ENCODE data around the gene ARFGAP1.
A peak's percentile ranks its signal among the peaks of the same experiment; 100 is the strongest.

Gene ARFGAP1

GRCh38 chr20:63233061-63233344 lies 39.6 kb upstream of the ARFGAP1 start:
- Histone ChIP-seq H3K27me3 (replicated peaks; ENCODE audit: control insufficient read depth, insufficient read depth, low read length) (peaks cover 1% of the 10 kb centered on the region), H3K4me3 (replicated peaks; ENCODE audit: low read depth, low read length) (no peak overlapping the region), H3K36me3 (ENCODE audit: control insufficient read depth, insufficient read depth, low read length) (no peaks in the 10 kb centered on the region)
- no peak for TF ChIP-seq CTCF (IDR thresholded peaks at IDR 0.05; ENCODE audit: insufficient read depth, low read length, poor library complexity, severe bottlenecking)
- no peak for DNase-seq (ENCODE audit: extremely low read depth, insufficient read length)

GRCh38 chr20:63233924-63234323 lies 38.7 kb upstream of the ARFGAP1 start:
- Histone ChIP-seq H3K27me3 (replicated peaks; ENCODE audit: control insufficient read depth, insufficient read depth, low read length) (peaks cover 1% of the 10 kb centered on the region), H3K36me3 (ENCODE audit: control insufficient read depth, insufficient read depth, low read length) (no peaks in the 10 kb centered on the region), H3K4me3 (replicated peaks; ENCODE audit: low read depth, low read length) (no peak overlapping the region)
- DNase-seq (ENCODE audit: extremely low read depth, insufficient read length), result no peak
- no peak for TF ChIP-seq CTCF (IDR thresholded peaks at IDR 0.05; ENCODE audit: insufficient read depth, low read length, poor library complexity, severe bottlenecking)

GRCh38 chr20:63234693-63235398 lies 37.8 kb upstream of the ARFGAP1 start:
- no peak overlapping the region for H3K4me3 ChIP-seq (replicated peaks; ENCODE audit: low read depth, low read length)
- peak; percentile 62 for TF ChIP-seq CTCF (IDR thresholded peaks at IDR 0.05; ENCODE audit: insufficient read depth, low read length, poor library complexity, severe bottlenecking)
- no peak for DNase-seq (ENCODE audit: extremely low read depth, insufficient read length)
- peaks cover 1% of the 10 kb centered on the region for H3K27me3 ChIP-seq (replicated peaks; ENCODE audit: control insufficient read depth, insufficient read depth, low read length)
- no peaks in the 10 kb centered on the region for H3K36me3 ChIP-seq (ENCODE audit: control insufficient read depth, insufficient read depth, low read length)

- H3K36me3 ChIP-seq (ENCODE audit: control insufficient read depth, insufficient read depth, low read length), result no peaks in the 10 kb centered on the region
- no peak within 1 kb of the TSS for H3K4me3 ChIP-seq (replicated peaks; ENCODE audit: low read depth, low read length)
- no peak for DNase-seq (ENCODE audit: extremely low read depth, insufficient read length)
- no peak for TF ChIP-seq CTCF (IDR thresholded peaks at IDR 0.05; ENCODE audit: insufficient read depth, low read length, poor library complexity, severe bottlenecking)
- peaks cover 1% of the 10 kb centered on the region for H3K27me3 ChIP-seq (replicated peaks; ENCODE audit: control insufficient read depth, insufficient read depth, low read length)
Observed at GRCh38 chr20:63235399-63235983, 37.1 kb upstream of the ARFGAP1 start, which contains the start of gene BIRC7. BIRC7 (plus strand) TSS chr20:63235905; CDS start chr20:63236097, 192 bp downstream.

GRCh38 chr20:63236116-63236837 lies 36.3 kb upstream of the ARFGAP1 start:
- no peak overlapping the region for H3K4me3 ChIP-seq (replicated peaks; ENCODE audit: low read depth, low read length)
- DNase-seq (ENCODE audit: extremely low read depth, insufficient read length), result no peak
- TF ChIP-seq CTCF (IDR thresholded peaks at IDR 0.05; ENCODE audit: insufficient read depth, low read length, poor library complexity, severe bottlenecking), result no peak
- peaks cover 1% of the 10 kb centered on the region for H3K27me3 ChIP-seq (replicated peaks; ENCODE audit: control insufficient read depth, insufficient read depth, low read length)
- no peaks in the 10 kb centered on the region for H3K36me3 ChIP-seq (ENCODE audit: control insufficient read depth, insufficient read depth, low read length)
